Brain microvascular endothelial cell (primary cell): ENCODE data around the gene MTHFD2L.
A peak's percentile ranks its signal among the peaks of the same experiment; 100 is the strongest.

Source experiments
- DNase-seq: peaks from one replicate; pipeline ENCODE4 v3.0.0-alpha.2; 2020
- H3K27ac ChIP-seq: fragments of 250-450 bp; sonication (Bioruptor Pico); 2 replicates; pipeline ENCODE4 v1.5.1; 2020; ENCODE audit warnings: mild to moderate bottlenecking, moderate library complexity
- H3K27me3 ChIP-seq: fragments of 250-450 bp; sonication (Bioruptor Pico); replicated peaks from 2 replicates; pipeline ENCODE4 v1.5.1; 2020; ENCODE audit warnings: mild to moderate bottlenecking
- H3K36me3 ChIP-seq: fragments of 250-450 bp; sonication (Bioruptor Pico); replicated peaks from 2 replicates; pipeline ENCODE4 v1.5.1; 2020; ENCODE audit warnings: mild to moderate bottlenecking
- H3K4me3 ChIP-seq: 2 replicates; pipeline ENCODE4 v1.5.1; 2011; ENCODE audit warnings: low read depth, mild to moderate bottlenecking, control low read depth, low read length, moderate library complexity
- in situ Hi-C: cut with HindIII; loops from 2 replicates; pipeline ENCODE4 v1.10.0; 2017; ENCODE audit warnings: low sequenced_read_pairs, low pct_ligation_motif_present
- TF ChIP-seq, protein P1 (sequence below): IDR thresholded peaks from 2 replicates; pipeline ENCODE4 v1.5.1; 2011; ENCODE audit warnings: low read depth, mild to moderate bottlenecking, moderate library complexity, low read length, control low read depth, inconsistent platforms; ENCODE audit errors: missing control alignments

The MTHFD2L gene

DNA sequence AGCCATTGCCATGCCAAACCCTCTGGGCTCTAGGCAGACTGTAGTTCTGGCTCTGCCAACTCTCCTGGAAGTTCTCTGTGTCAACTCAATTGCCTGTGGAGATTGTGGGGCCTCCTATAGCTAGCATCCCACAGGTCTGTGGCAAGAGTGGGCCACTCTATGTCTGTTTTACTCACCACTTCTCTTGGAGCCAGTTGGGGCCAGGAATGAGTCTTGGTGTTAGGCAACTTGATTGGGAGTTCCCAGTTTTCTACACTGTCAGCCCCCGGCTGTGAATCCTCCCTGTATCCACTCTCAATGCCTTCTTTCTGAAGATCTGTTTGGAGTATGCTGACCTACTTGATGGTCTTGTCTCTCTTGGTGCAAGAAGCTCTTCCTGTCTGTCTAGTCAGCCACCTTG is 102.1 kb downstream of the MTHFD2L start:
- DNase-seq, result no peak
- in situ Hi-C loops, result no loop called here
- H3K27ac ChIP-seq, result no peak overlapping the region
- no peaks in the 10 kb centered on the region for H3K36me3 ChIP-seq
- no peak overlapping the region for H3K4me3 ChIP-seq
- TF ChIP-seq, protein P1, sequence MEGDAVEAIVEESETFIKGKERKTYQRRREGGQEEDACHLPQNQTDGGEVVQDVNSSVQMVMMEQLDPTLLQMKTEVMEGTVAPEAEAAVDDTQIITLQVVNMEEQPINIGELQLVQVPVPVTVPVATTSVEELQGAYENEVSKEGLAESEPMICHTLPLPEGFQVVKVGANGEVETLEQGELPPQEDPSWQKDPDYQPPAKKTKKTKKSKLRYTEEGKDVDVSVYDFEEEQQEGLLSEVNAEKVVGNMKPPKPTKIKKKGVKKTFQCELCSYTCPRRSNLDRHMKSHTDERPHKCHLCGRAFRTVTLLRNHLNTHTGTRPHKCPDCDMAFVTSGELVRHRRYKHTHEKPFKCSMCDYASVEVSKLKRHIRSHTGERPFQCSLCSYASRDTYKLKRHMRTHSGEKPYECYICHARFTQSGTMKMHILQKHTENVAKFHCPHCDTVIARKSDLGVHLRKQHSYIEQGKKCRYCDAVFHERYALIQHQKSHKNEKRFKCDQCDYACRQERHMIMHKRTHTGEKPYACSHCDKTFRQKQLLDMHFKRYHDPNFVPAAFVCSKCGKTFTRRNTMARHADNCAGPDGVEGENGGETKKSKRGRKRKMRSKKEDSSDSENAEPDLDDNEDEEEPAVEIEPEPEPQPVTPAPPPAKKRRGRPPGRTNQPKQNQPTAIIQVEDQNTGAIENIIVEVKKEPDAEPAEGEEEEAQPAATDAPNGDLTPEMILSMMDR, result no peak
- no peaks in the 10 kb centered on the region for H3K27me3 ChIP-seq

DNA sequence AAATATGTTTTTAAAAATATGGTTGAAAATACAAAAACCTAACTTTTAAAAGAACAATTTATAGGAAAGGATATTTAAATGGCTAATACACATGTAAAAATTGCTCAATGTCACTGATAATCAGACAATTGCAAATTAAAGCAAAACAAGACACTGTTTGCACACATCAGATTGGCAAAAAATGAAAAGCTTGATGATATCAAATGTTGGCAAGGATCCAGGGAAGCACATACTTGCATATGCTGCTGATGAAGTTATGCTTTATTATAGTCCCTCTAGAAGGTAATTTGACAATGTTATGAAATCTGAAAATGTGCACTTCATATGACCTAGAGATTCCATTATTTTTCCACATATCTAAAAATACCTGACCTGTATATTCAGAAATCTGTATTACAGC is 104.6 kb downstream of the MTHFD2L start:
- Histone ChIP-seq H3K36me3 (no peaks in the 10 kb centered on the region), H3K27me3 (no peaks in the 10 kb centered on the region), H3K4me3 (no peak overlapping the region), H3K27ac (no peak overlapping the region)
- no peak for DNase-seq
- TF ChIP-seq, protein P1, result no peak
- in situ Hi-C loops, result no loop called here

DNA sequence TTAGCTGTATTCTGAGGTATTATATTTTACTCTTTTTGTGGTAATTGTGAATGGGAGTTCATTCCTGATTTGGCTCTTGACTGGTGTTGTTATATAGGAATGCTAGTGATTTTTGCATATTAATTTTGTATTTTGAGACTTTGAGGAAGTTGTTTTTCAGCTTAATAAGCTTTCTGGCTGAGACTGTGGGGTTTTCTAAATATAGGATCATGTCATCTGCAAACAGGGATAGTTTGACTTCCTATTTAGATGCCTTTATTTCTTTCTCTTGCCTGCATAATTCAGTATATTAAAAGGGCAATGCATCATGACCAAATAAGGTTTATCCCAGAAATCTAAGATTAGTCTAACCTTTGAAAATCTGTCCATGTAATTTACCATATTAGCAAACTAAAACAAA is 105.6 kb downstream of the MTHFD2L start:
- Histone ChIP-seq H3K36me3 (no peaks in the 10 kb centered on the region), H3K4me3 (no peak overlapping the region), H3K27me3 (no peaks in the 10 kb centered on the region), H3K27ac (no peak overlapping the region)
- TF ChIP-seq, protein P1, result no peak
- no peak for DNase-seq
- in situ Hi-C loops, result no loop called here

DNA sequence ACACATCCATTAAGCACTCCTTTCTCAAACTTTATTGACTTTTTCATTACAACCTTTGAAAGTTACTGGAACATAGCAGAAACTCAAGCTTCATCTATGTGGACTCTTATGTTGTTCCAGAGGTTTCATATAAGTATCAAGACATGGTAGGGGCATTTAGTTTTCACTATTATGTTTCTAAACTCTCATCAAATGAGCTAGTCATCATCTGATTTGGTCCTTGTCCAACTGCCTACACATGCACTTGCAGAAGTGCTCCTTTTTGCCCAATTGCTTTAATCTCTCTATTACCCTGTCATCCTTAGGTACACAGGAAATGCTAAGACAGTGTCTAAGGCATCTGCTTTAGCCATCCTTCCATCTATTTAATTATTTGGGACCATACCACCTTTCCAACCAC is 108.2 kb downstream of the MTHFD2L start:
- H3K36me3 ChIP-seq, result no peaks in the 10 kb centered on the region
- in situ Hi-C loops, result no loop called here
- TF ChIP-seq, protein P1, result no peak
- H3K27me3 ChIP-seq, result no peaks in the 10 kb centered on the region
- H3K4me3 ChIP-seq, result no peak overlapping the region
- H3K27ac ChIP-seq, result no peak overlapping the region
- no peak for DNase-seq

DNA sequence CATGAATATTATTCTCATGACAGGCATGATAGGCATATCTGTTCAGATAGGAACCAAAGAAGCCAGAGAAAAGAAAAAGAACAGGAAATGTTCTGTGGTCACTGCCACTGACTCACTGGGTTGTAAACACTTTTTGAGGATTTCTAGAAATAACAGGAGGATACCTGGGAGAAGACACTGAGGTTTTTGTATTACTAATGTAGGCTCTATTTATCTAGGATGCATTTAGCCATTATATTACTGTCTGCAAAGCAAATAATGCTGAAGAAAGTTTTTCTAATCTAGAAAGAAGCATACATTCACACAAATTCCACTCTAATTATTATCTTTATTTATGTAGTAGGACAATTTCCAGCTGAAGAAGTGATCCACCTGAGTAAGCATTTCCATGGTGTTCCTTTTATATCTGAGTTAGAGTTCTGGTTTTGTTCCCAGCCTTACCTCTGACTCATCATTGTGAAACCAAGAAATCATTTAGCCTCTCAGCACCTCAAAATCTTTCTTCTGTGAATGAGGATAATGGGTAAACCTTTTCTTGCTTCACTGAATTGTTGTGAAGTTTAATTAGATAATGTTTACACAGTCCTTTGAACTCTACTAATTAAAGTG is 110.2 kb downstream of the MTHFD2L start:
- Histone ChIP-seq H3K27me3 (no peaks in the 10 kb centered on the region), H3K36me3 (no peaks in the 10 kb centered on the region), H3K4me3 (no peak overlapping the region), H3K27ac (peak overlapping the region; percentile 14)
- in situ Hi-C loops, result no loop called here
- DNase-seq, result peak; percentile 51
- TF ChIP-seq, protein P1, result no peak

DNA sequence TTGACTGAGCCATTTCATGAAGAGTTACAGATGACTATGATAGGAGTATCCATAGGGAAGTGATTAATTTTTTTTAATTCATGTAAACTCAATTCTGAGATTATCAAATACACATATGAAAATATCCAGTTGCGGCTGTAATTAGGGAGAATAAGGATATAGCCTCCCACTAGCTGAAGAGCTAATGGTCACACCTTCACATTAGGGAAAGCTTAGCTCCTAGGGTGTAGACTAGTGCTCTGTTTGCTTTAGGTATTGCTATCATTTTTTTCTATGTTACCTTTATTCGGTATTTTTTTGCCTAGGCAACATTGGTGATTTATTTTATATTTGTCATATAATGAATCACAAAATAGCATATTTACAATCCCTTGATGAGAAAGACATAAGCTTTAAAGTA is 110.7 kb downstream of the MTHFD2L start:
- Histone ChIP-seq H3K4me3 (no peak overlapping the region), H3K27me3 (no peaks in the 10 kb centered on the region), H3K27ac (no peak overlapping the region), H3K36me3 (no peaks in the 10 kb centered on the region)
- TF ChIP-seq, protein P1, result no peak
- no peak for DNase-seq
- in situ Hi-C loops, result no loop called here
